Upper lobe of left lung (tissue), 6 donors: ENCODE data around the gene ALKBH7. TPM values are rescaled to one million over a fixed set of nuclear protein-coding genes. Genes with fewer than 3 reads are reported as not detected.
A peak's percentile ranks its signal among the peaks of the same experiment; 100 is the strongest.

ENCODE experiments used
- ATAC-seq, 2 donors: fragments of 200-7000 bp; cut with Tn5 transposase; one replicate each; pipeline ENCODE4 v1.9.1; 2022; ENCODE audit warnings: mild to moderate bottlenecking in 2 of 2, moderate library complexity in 2 of 2; ENCODE audit not compliant: low FRiP score in 2 of 2
- DNase-seq, 2 donors: peaks; one replicate each; pipeline ENCODE4 v3.0.0-alpha.2; 2019 to 2020
- H3K27ac ChIP-seq, 4 donors: fragments of 200-600 bp; sonication (generic); one replicate each; pipeline ENCODE4 v1.5.1; 2016 to 2019
- H3K27me3 ChIP-seq, 4 donors: fragments of 200-600 bp; sonication (generic); one replicate each; pipeline ENCODE4 v1.5.1; 2017 to 2019
- H3K36me3 ChIP-seq, 4 donors: fragments of 200-600 bp; sonication (generic); one replicate each; pipeline ENCODE4 v1.5.1; 2016 to 2019
- H3K4me1 ChIP-seq, 4 donors: fragments of 200-600 bp; sonication (generic); one replicate each; pipeline ENCODE4 v1.5.1; 2018 to 2019
- H3K4me3 ChIP-seq, 4 donors: fragments of 200-600 bp; sonication (generic); one replicate each; pipeline ENCODE4 v1.5.1; 2017 to 2019; ENCODE audit warnings: mild to moderate bottlenecking in 2 of 4, moderate library complexity in 1 of 4
- H3K9me3 ChIP-seq, 4 donors: fragments of 200-600 bp; sonication (generic); one replicate each; pipeline ENCODE4 v1.5.1; 2018 to 2019
- EP300 ChIP-seq, 4 donors: sonication (generic); formaldehyde crosslinking; IDR thresholded peaks; one replicate each; pipeline ENCODE4 v1.5.1; 2017; ENCODE audit warnings: antibody characterized with exemption in 4 of 4, control low read depth in 2 of 4
- POLR2A ChIP-seq, 4 donors: fragments of 450-650 bp; IDR thresholded peaks; one replicate each; pipeline ENCODE4 v1.5.1; 2016 to 2017; ENCODE audit warnings: antibody characterized with exemption in 4 of 4, mild to moderate bottlenecking in 2 of 4
- POLR2AphosphoS5 ChIP-seq, 2 donors: sonication (generic); formaldehyde crosslinking; IDR thresholded peaks; one replicate each; pipeline ENCODE4 v1.5.1; 2017; ENCODE audit warnings: antibody characterized with exemption in 2 of 2
- WGBS, 2 donors: methylation state at CpG; one replicate each; pipeline ENCODE4 v1.1.5; 2017 to 2018; 5-methylcytosine and 5-hydroxymethylcytosine counted together
- small RNA-seq, 4 donors: library from RNA; depleted of rRNA; stranded (forward); fragments of <200 nt; gene quantifications; one replicate each; pipeline ENCODE3, GENCODE V24; 2016
- total RNA-seq, 6 donors: library from RNA; depleted of rRNA in 4 of 6; stranded (reverse); fragments of >200 nt in 4 of 6; gene quantifications; one replicate each; pipeline versions ENCODE4 v1.1.0 to v1.2.1, GENCODE V29; 2016 to 2021
- TF ChIP-seq, protein P1 (sequence below), 6 experiments: fragments of 450-650 bp in 4 of 6; fragments of 200-600 bp in 2 of 6; sonication (generic) in 2 of 6; IDR thresholded peaks; one replicate each; pipeline ENCODE4 v1.5.1; 2016 to 2019; ENCODE audit warnings: antibody characterized with exemption in 6 of 6
- donor health status: DM: no; HTN: no; CAD: no; lungs with moderate emphysema.
- donor health status: DM: no; HTN: yes; CAD: no; lungs with severe emphysema.

ALKBH7 gene
- total RNA-seq, 6 donors from 2014 or later: 58.5 to 105 (median 77.0) TPM

- Histone ChIP-seq H3K4me3 (peak overlapping the region; percentile 71 to 93 (median 88)), H3K36me3 (peaks cover 10 to 38% (median 34%) of the 10 kb centered on the region in 4 donors), H3K27ac (peak overlapping the region; percentile 44 to 85 (median 60)), H3K27me3 (no peaks in the 10 kb centered on the region), H3K4me1 (peaks cover 19 to 38% (median 22%) of the 10 kb centered on the region in 4 donors), H3K9me3 (no peaks in the 10 kb centered on the region)
- ATAC-seq (no peak), DNase-seq (peak in 1 of 2 donors; percentile 56)
- TF ChIP-seq POLR2A (IDR thresholded peaks at IDR 0.05): no peak
- no peak for TF ChIP-seq POLR2AphosphoS5 (IDR thresholded peaks at IDR 0.05)
- WGBS, 2 donors: 0 to 2% methylated on average over 12 to 16 of the region's 20 CpGs
Measured at GRCh38 chr19:6423499-6424194, 51.1 kb downstream of the ALKBH7 start.

GRCh38 chr19:6424195-6424938, 51.8 kb downstream of the ALKBH7 start, which contains the start of gene KHSRP:
Gene KHSRP, minus strand, starts transcription at chr19:6424811. Its CDS starts 110 bp downstream, at chr19:6424701.
- WGBS, 2 donors: 0% methylated on average over 28 to 36 of the region's 114 CpGs
- ATAC-seq (no peak), DNase-seq (peak in 1 of 2 donors; percentile 98)
- H3K27ac ChIP-seq: peak within 1 kb of the TSS; percentile 75 to 86 (median 86)
- peak within 1 kb of the TSS; percentile 71 to 93 (median 88) for H3K4me3 ChIP-seq
- H3K36me3 ChIP-seq: peaks cover 3 to 31% (median 27%) of the 10 kb centered on the region in 4 donors
- H3K9me3 ChIP-seq: no peaks in the 10 kb centered on the region
- TF ChIP-seq POLR2AphosphoS5 (IDR thresholded peaks at IDR 0.05): peak; percentile 90
- TF ChIP-seq, protein P1, sequence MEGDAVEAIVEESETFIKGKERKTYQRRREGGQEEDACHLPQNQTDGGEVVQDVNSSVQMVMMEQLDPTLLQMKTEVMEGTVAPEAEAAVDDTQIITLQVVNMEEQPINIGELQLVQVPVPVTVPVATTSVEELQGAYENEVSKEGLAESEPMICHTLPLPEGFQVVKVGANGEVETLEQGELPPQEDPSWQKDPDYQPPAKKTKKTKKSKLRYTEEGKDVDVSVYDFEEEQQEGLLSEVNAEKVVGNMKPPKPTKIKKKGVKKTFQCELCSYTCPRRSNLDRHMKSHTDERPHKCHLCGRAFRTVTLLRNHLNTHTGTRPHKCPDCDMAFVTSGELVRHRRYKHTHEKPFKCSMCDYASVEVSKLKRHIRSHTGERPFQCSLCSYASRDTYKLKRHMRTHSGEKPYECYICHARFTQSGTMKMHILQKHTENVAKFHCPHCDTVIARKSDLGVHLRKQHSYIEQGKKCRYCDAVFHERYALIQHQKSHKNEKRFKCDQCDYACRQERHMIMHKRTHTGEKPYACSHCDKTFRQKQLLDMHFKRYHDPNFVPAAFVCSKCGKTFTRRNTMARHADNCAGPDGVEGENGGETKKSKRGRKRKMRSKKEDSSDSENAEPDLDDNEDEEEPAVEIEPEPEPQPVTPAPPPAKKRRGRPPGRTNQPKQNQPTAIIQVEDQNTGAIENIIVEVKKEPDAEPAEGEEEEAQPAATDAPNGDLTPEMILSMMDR (IDR thresholded peaks at IDR 0.05): peak in 2 of 6 experiments; percentile 11 to 16
- TF ChIP-seq POLR2A (IDR thresholded peaks at IDR 0.05): peak in 3 of 4 donors; percentile 55 to 82 (median 57)
- peak in 1 of 4 donors; percentile 7 for TF ChIP-seq EP300 (IDR thresholded peaks at IDR 0.05)
- no peaks in the 10 kb centered on the region for H3K27me3 ChIP-seq
- H3K4me1 ChIP-seq: peaks cover 19 to 38% (median 22%) of the 10 kb centered on the region in 4 donors

Small RNA genes within 50 kb of the gene (small RNA-seq; reads per million reads assigned to genes)
- 0 reads per million in 4 donors for gene MIR6790
- 0 reads per million in 4 donors for gene MIR6885

Other genes starting within 250 kb of the ALKBH7 start
- not detected for gene ACSBG2, start 237.1 kb upstream of the ALKBH7 start, total RNA-seq
- 10 to 100 TPM; 22.1 to 98.9 (median 49.3) TPM for gene MLLT1, start 92.8 kb upstream of the ALKBH7 start, total RNA-seq
- gene ACER1, start 39.2 kb upstream of the ALKBH7 start, total RNA-seq: not detected
- gene CLPP, start 11.3 kb upstream of the ALKBH7 start, total RNA-seq: 10 to 100 TPM; 46.1 to 93.2 (median 66.2) TPM
- gene PSPN, start 3.1 kb downstream of the ALKBH7 start, total RNA-seq: 1 to 10 TPM in 5 of 6 donors, under 1 TPM in 1; 1.00 to 2.6 (median 1.5) TPM
- 10 to 100 TPM; 40.3 to 76.6 (median 51.0) TPM for gene GTF2F1, start 20.4 kb downstream of the ALKBH7 start, total RNA-seq
- 100 to 1,000 TPM; 115 to 198 (median 133) TPM for gene KHSRP, start 52.0 kb downstream of the ALKBH7 start, total RNA-seq
- under 1 TPM in 2 of 6 donors, not detected in 4; 0.24 to 0.49 TPM for gene SLC25A41, start 61.0 kb downstream of the ALKBH7 start, total RNA-seq
- 100 to 1,000 TPM in 1 of 6 donors, 10 to 100 TPM in 5; 29.3 to 133 (median 64.5) TPM for gene SLC25A23, start 87.0 kb downstream of the ALKBH7 start, total RNA-seq
- 100 to 1,000 TPM in 1 of 6 donors, 10 to 100 TPM in 5; 51.1 to 120 (median 74.1) TPM for gene CRB3, start 91.5 kb downstream of the ALKBH7 start, total RNA-seq
- 10 to 100 TPM in 5 of 6 donors, 1 to 10 TPM in 1; 5.8 to 31.4 (median 12.6) TPM for gene DENND1C, start 109.0 kb downstream of the ALKBH7 start, total RNA-seq
- gene TUBB4A, start 129.5 kb downstream of the ALKBH7 start, total RNA-seq: 1 to 10 TPM in 2 of 6 donors, under 1 TPM in 3, not detected in 1; 0.54 to 1.5 (median 0.76) TPM
- gene TNFSF9, start 158.2 kb downstream of the ALKBH7 start, total RNA-seq: 10 to 100 TPM in 2 of 6 donors, 1 to 10 TPM in 4; 6.3 to 11.6 (median 8.4) TPM
- gene CD70, start 218.4 kb downstream of the ALKBH7 start, total RNA-seq: 1 to 10 TPM in 1 of 6 donors, under 1 TPM in 1, not detected in 4; 0.31 to 1.3 TPM